Posterior vena cava (tissue), 2 donors: ENCODE results near the gene TBXA2R. TPM values are rescaled to one million over a fixed set of nuclear protein-coding genes. Genes with fewer than 3 reads are reported as not detected.

Source experiments
- DNase-seq: peaks from one replicate; pipeline ENCODE4 v3.0.0-alpha.2; 2020; ENCODE audit warnings: low spot score
- intact Hi-C, 2 donors: fragments of 100-400 bp; cut with DNase I; formaldehyde crosslinking; loops; one replicate each; pipeline versions ENCODE4 v1.14.1 to v1.14.2; 2022 to 2023
- total RNA-seq, 2 donors: library from RNA; stranded (reverse); fragmentation: NEBNext Ultra II Directional; extraction: Animal tissue kit (Norgen Biotek cat#: 25700); gene quantifications; one replicate each; pipeline ENCODE4 v1.2.1, GENCODE V29; 2021
- donor health status: DM: yes; HTN: yes; CAD: no.
- donor health status: DM: yes; HTN: yes; CAD: no.

TBXA2R gene
- total RNA-seq, 2 donors from 2014 or later = 46.9 to 49.6 TPM

GRCh38 chr19:3609779-3610719 lies 3.4 kb upstream of the TBXA2R start:
- DNase-seq = no peak
- intact Hi-C loops = loop anchor here in 1 of 2 donors (1.0 kb wide), 1 partner anchor 143 kb away; no protein-coding TSS in a partner anchor

GRCh38 chr19:3608750-3609322 lies 2.2 kb upstream of the TBXA2R start:
- no peak for DNase-seq
- intact Hi-C loops = no loop called here

GRCh38 chr19:3608079-3608641 lies 1.5 kb upstream of the TBXA2R start:
- no peak for DNase-seq
- intact Hi-C loops = no loop called here

- peak; percentile 85 for DNase-seq
- intact Hi-C loops = no loop called here
Observed at GRCh38 chr19:3607303-3608078, 816 bp upstream of the TBXA2R start.

GRCh38 chr19:3606174-3606689 lies 443 bp downstream of the TBXA2R start:
- peak; percentile 81 for DNase-seq
- intact Hi-C loops = no loop called here

GRCh38 chr19:3605770-3606169 lies 905 bp downstream of the TBXA2R start:
- no peak for DNase-seq
- intact Hi-C loops = no loop called here

GRCh38 chr19:3605361-3605760 lies 1.3 kb downstream of the TBXA2R start:
- intact Hi-C loops = no loop called here

GRCh38 chr19:3604987-3605343 lies 1.7 kb downstream of the TBXA2R start:
- DNase-seq = peak; percentile 80
- intact Hi-C loops = no loop called here

More at GRCh38 chr19:3605361-3605760, 1.3 kb downstream of the TBXA2R start:
- DNase-seq = no peak

- peak; percentile 83 for DNase-seq
- intact Hi-C loops = no loop called here
Observed at GRCh38 chr19:3604227-3604986, 2.3 kb downstream of the TBXA2R start.

- peak; percentile 83 for DNase-seq
Observed at GRCh38 chr19:3603121-3603811, 3.4 kb downstream of the TBXA2R start.

GRCh38 chr19:3601021-3601420 lies 5.7 kb downstream of the TBXA2R start:
- no peak for DNase-seq
- intact Hi-C loops = no loop called here

More at GRCh38 chr19:3603121-3603811, 3.4 kb downstream of the TBXA2R start:
- intact Hi-C loops = no loop called here

GRCh38 chr19:3599776-3600187 lies 6.9 kb downstream of the TBXA2R start:
- intact Hi-C loops = no loop called here
- peak; percentile 67 for DNase-seq

- DNase-seq = peak; percentile 76
- intact Hi-C loops = no loop called here
Observed at GRCh38 chr19:3595521-3596061, 11.1 kb downstream of the TBXA2R start.

GRCh38 chr19:3593156-3593555 lies 13.5 kb downstream of the TBXA2R start:
- DNase-seq = peak; percentile 73
- intact Hi-C loops = no loop called here

GRCh38 chr19:3591876-3592613 lies 14.6 kb downstream of the TBXA2R start:
- peak; percentile 55 for DNase-seq
- intact Hi-C loops = no loop called here

- intact Hi-C loops = no loop called here
- peak; percentile 63 for DNase-seq
Observed at GRCh38 chr19:3590991-3591659, 15.6 kb downstream of the TBXA2R start.

- intact Hi-C loops = no loop called here
- DNase-seq = peak; percentile 74
Observed at GRCh38 chr19:3589949-3590348, 16.7 kb downstream of the TBXA2R start.
